NCI-H345 treated with DMSO at 0.1 percent for 48 hours (cell line): ENCODE measurements around the gene CBLN1.

Experiments
- DNase-seq: peaks from one replicate; lab custom pipeline; 2025; ENCODE audit not compliant: unreplicated experiment; lab: John Stamatoyannopoulos, UW

Gene CBLN1

GRCh38 chr16:49281480-49281842 is at the start of gene CBLN1:
TSS of gene CBLN1 (minus strand) at chr16:49281838. CDS start at chr16:49281465, 373 bp downstream.
- no peak for DNase-seq

GRCh38 chr16:49330562-49331201 is 49.0 kb upstream of the CBLN1 start:
- DNase-seq = no peak

DNA sequence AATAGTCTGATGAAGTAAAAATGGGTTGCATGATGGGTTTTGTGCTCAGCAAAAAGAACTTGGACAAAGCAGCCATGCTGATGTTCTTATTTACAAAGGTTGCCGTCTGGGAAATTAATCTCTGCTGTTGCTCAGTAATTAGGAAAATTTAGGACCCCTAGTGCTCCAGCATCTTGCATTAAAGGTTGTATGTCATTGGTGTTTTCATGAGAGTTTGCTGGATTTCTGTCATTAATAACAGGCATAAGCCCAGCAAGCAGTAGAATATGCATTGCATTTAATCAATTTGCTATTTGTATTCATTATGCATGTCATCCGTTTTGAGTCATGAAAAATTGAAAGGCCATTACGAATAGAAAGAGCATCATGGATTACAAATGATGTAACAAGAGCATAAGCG is 46.7 kb upstream of the CBLN1 start:
- DNase-seq = no peak

DNA sequence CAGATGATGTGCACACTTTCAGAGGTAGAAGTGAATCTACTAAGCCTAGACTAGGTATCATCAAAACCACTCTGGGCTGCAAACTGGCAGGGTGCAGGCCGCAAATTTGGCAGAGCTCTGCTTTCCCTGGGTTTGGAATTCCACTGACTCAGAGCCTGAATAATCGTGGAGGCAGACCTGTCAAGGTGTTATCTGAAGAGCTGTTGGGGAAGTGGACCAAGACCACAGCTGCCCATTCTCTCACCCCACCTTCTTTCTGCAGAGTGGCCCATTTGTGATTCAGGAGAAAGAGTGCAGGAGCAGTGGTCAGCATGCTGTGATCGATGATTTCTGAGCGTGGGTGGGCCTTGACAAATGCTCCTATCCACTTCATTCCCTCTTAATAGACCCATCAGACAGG is 45.8 kb upstream of the CBLN1 start:
- no peak for DNase-seq

- DNase-seq = no peak
Observed at GRCh38 chr16:49324703-49325102, 43.1 kb upstream of the CBLN1 start.

DNA sequence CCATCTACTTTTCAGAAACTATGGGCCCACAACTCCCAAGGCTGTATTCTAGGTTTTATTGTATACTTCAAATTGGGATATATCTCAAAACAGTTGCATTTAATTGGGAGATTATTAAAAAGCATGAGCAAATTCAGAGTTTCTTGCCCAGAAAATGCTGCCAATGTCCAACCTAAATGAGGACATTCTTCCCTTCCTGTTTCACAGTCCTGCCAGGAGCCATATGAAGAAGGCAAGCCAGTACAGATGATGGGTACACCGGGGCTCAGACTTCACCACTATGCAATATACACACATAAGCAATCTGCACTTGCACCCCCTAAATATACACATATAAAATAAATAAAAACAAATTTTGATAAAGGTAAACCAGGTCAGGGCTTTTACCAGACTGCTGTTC is 34.0 kb upstream of the CBLN1 start:
- no peak for DNase-seq

- no peak for DNase-seq
Observed at GRCh38 chr16:49312389-49312985, 30.8 kb upstream of the CBLN1 start.

DNA sequence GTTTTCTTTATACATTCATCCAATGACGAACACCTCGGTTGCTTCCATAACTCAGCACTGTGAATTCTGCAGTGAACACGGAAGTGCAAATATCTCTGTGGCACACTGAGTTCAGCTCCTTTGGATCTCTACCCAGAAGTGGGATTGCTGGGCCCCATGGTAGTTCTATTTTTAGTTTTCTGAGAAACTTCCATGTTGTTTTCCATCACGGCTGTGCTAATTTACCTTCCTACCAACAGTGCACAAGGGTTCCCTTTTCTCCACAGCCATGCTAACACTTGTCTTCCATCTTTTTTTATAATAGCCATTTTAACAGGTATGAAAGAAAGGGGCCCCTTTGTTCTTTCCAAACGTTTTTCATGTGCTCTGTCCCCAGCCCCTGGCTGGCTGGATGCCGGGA is 30.2 kb upstream of the CBLN1 start:
- DNase-seq = no peak

DNA sequence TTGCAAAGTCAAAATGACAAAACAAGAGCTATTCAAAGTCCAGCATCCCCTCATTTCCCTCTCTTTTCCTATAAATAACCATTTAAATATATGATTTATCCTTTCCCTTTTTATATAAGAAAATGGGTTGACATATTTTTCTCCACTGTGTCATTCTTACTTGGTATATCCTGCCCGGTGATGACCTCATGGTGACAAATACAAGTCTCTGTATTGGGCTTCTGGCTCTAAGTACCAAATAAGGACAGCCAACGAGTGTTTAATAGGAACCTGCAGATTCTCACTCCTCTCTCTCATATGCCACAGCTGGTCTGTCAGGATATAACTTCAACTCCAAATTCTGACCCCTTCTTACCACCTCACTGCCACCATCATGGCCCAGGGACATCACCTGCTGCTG is 25.5 kb upstream of the CBLN1 start:
- no peak for DNase-seq

DNA sequence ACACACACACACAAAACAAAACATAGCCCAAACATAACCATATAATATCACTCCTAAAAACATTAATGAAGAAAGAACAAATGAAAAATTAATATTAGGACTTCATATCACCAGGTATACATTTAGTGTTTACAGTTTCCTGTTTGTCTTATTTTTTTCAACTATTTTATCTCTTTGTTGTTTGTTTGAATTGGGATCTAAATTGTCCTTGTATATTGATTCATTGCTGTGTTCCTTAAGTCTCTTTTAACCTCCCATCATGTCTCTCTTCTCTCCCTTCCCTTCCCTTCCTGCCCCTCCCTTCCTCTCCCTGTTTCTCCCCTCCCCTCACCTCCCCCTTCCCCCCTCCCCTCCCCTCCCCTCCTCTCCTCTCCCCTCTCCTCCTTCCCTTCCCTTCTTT is 23.8 kb upstream of the CBLN1 start:
- no peak for DNase-seq

DNA sequence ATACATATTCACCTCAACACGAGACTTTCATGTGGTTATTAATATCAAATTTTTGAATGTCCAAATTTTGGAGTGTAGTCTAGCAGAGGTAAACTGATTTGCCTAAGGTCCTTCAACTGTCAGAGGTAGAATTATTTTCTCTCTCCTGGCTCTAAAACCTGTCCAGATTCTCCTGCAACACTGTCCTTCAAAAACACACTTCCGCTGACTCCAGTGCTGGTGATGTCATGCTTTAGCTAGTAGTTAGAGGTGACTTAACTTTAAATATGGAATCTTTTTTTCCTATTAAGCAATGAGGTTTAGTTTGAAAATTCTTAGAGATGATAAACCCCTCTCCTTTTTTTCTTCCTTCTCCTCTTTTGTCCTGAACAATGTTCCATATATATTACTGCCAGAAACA is 10.8 kb upstream of the CBLN1 start:
- no peak for DNase-seq

DNA sequence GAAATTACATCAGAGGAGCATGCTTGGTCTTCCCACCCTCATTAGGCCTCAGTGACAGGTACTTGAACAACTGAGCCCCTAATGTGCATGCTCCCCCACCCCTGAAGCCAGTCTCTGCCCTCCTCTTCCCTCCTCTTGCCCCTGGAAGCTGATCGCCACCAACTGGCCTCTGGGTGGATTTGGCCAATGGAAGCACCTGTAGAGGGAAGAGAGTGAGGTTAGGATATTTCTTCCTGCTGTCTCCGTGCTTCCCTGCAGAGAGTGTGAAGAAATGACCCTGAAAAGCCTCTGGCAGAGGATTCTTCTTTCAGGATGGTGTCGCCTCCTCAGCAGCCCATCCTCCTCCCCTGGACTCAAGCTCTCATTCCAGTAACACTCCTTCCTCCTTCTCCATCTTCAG is 5.9 kb upstream of the CBLN1 start:
- DNase-seq = no peak

GRCh38 chr16:49284962-49285361 is 3.3 kb upstream of the CBLN1 start:
- DNase-seq = no peak

- DNase-seq = no peak
Observed at GRCh38 chr16:49283376-49284049, 1.9 kb upstream of the CBLN1 start.

- no peak for DNase-seq
Observed at GRCh38 chr16:49282690-49283375, 1.2 kb upstream of the CBLN1 start.

GRCh38 chr16:49281843-49282642 is 405 bp upstream of the CBLN1 start:
- DNase-seq = no peak

GRCh38 chr16:49280841-49281371 is 732 bp downstream of the CBLN1 start:
- DNase-seq = no peak

DNA sequence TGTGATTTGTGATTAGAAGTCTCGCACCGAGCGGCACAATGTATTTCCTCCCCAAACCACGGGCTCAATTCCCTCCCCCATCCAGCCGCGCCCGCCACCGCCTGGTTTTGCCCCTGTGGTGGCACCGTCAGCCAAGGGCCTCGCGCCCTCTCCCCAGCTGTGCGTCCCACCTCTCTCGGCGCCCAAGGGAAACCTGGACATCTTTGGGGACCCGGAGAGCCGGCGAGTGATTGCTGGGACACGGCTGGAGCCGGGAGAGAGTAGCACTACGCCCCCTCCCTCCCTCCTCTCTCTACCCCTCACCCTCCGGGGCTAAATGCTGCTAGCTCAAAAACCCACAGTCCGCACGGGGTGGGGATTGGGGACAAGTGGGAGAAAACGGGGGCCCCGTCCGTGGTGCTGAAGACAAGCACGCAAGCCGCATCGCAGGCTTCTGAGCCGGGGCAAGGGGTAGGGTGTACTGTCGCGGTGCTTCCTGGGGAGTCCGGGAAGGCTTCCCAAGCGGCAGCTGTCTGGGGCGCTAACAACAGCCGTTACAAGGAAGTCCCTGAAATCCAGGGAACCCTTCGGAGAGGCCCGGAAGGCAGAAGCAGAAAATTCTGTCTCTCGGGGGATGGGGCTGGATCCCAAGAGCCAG is 1.4 kb downstream of the CBLN1 start:
- DNase-seq = no peak

- DNase-seq = no peak
Observed at GRCh38 chr16:49278944-49279725, 2.5 kb downstream of the CBLN1 start.

- no peak for DNase-seq
Observed at GRCh38 chr16:49278567-49278827, 3.1 kb downstream of the CBLN1 start.
